Esophagus squamous epithelium (tissue), 4 donors: ENCODE results near the gene PKHD1.

Source experiments
- POLR2A ChIP-seq, 4 donors: fragments of 450-650 bp; IDR thresholded peaks; one replicate each; pipeline ENCODE4 v1.6.1; 2017; ENCODE audit warnings: antibody characterized with exemption in 4 of 4, mild to moderate bottlenecking in 4 of 4, moderate library complexity in 3 of 4
- TF ChIP-seq, protein P1 (sequence below), 6 experiments: fragments of 450-650 bp in 4 of 6; fragments of 200-600 bp in 2 of 6; sonication (generic) in 2 of 6; IDR thresholded peaks; one replicate each; pipeline ENCODE4 v1.5.1; 2016 to 2019; ENCODE audit warnings: antibody characterized with exemption in 6 of 6, mild to moderate bottlenecking in 4 of 6, moderate library complexity in 4 of 6

GRCh38 chr6:51725155-51725554 lies 362.3 kb downstream of the PKHD1 start:
- TF ChIP-seq, protein P1, sequence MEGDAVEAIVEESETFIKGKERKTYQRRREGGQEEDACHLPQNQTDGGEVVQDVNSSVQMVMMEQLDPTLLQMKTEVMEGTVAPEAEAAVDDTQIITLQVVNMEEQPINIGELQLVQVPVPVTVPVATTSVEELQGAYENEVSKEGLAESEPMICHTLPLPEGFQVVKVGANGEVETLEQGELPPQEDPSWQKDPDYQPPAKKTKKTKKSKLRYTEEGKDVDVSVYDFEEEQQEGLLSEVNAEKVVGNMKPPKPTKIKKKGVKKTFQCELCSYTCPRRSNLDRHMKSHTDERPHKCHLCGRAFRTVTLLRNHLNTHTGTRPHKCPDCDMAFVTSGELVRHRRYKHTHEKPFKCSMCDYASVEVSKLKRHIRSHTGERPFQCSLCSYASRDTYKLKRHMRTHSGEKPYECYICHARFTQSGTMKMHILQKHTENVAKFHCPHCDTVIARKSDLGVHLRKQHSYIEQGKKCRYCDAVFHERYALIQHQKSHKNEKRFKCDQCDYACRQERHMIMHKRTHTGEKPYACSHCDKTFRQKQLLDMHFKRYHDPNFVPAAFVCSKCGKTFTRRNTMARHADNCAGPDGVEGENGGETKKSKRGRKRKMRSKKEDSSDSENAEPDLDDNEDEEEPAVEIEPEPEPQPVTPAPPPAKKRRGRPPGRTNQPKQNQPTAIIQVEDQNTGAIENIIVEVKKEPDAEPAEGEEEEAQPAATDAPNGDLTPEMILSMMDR (IDR thresholded peaks at IDR 0.05) = no peak
- no peak for TF ChIP-seq POLR2A (IDR thresholded peaks at IDR 0.05)
